H1 (cell line): ENCODE data around the gene DRAM2. TPM values are rescaled to one million over a fixed set of nuclear protein-coding genes. Genes with fewer than 3 reads are reported as not detected.

Source experiments
- CTCF ChIA-PET: fragments of 300-600 bp; sonication (Branson Sonifier 250); formaldehyde crosslinking; loops from one replicate; lab custom pipeline; 2021; ENCODE audit not compliant: partially characterized antibody; lab: Charles Lee
- POLR2A ChIA-PET: fragments of 300-600 bp; sonication (Branson Sonifier 250); formaldehyde crosslinking; loops from one replicate; lab custom pipeline; 2021; ENCODE audit warnings: inconsistent platforms; ENCODE audit not compliant: partially characterized antibody; lab: Charles Lee
- DNase-seq, 2 experiments: peaks; one replicate each; pipeline versions ENCODE4 v3.0.0 to v3.0.0-alpha.2; 2010 to 2022; ENCODE audit warnings: low spot score in 2 of 2, low read depth in 1 of 2, mixed read lengths in 1 of 2
- FAIRE-seq: peaks from 2 replicates; lab custom pipeline; 2011; peaks lifted over from hg19 to GRCh38; lab: Jason Lieb, UNC
- H2AFZ ChIP-seq: 2 replicates; pipeline ENCODE4 v1.8.1; 2012; ENCODE audit warnings: low read length, inconsistent platforms
- H2AK5ac ChIP-seq: 2 replicates; pipeline ENCODE4 v1.6.1; 2013; ENCODE audit warnings: low read depth, low read length
- H2BK120ac ChIP-seq: replicated peaks from 2 replicates; pipeline ENCODE3; 2013; ENCODE audit warnings: low read depth, low read length, inconsistent platforms
- H2BK12ac ChIP-seq: 2 replicates; pipeline ENCODE4 v1.6.1; 2013; ENCODE audit warnings: low read depth, low read length
- H2BK15ac ChIP-seq: 2 replicates; pipeline ENCODE4 v1.6.1; 2013; ENCODE audit warnings: low read length
- H2BK20ac ChIP-seq: 2 replicates; pipeline ENCODE4 v1.6.1; 2013; ENCODE audit warnings: low read length
- H2BK5ac ChIP-seq: 2 replicates; pipeline ENCODE4 v1.6.1; 2013; ENCODE audit warnings: low read depth, low read length
- H3K14ac ChIP-seq: 2 replicates; pipeline ENCODE4 v1.6.1; 2013; ENCODE audit warnings: inconsistent platforms; ENCODE audit not compliant: insufficient read length
- H3K18ac ChIP-seq: 2 replicates; pipeline ENCODE4 v1.6.1; 2013; ENCODE audit warnings: low read length; ENCODE audit errors: extremely low read depth
- H3K23ac ChIP-seq: 2 replicates; pipeline ENCODE4 v1.6.1; 2013; ENCODE audit warnings: inconsistent platforms; ENCODE audit not compliant: insufficient read length
- H3K23me2 ChIP-seq: 2 replicates; pipeline ENCODE4 v1.6.1; 2013; ENCODE audit warnings: low read depth, low read length
- H3K27ac ChIP-seq: 2 replicates; pipeline ENCODE4 v1.6.1; 2011; ENCODE audit warnings: low read depth, low read length, inconsistent platforms
- H3K27me3 ChIP-seq, 4 experiments: replicated peaks in 1 of 4; 1 replicate in 1 of 4; 2 replicates in 3 of 4; pipeline versions ENCODE4 v1.6.1 to v1.8.1; 2011 to 2013; ENCODE audit warnings: low read length in 3 of 4, mild to moderate bottlenecking in 3 of 4, inconsistent platforms in 2 of 4, mixed read lengths in 2 of 4, moderate library complexity in 1 of 4; ENCODE audit not compliant: control insufficient read depth in 3 of 4, insufficient read depth in 3 of 4; ENCODE audit errors: extremely low read depth in 1 of 4
- H3K36me3 ChIP-seq, 4 experiments: 2 replicates each; pipeline versions ENCODE4 v1.6.1 to v1.8.1; 2011 to 2013; ENCODE audit warnings: mild to moderate bottlenecking in 4 of 4, low read length in 3 of 4, moderate library complexity in 2 of 4, control low read depth in 1 of 4, inconsistent platforms in 1 of 4; ENCODE audit not compliant: insufficient read depth in 4 of 4, control insufficient read depth in 2 of 4
- H3K4ac ChIP-seq: replicated peaks from 2 replicates; pipeline ENCODE3; 2013; ENCODE audit warnings: low read length, low read depth, mixed read lengths, inconsistent platforms; ENCODE audit not compliant: insufficient read length
- H3K4me1 ChIP-seq, 4 experiments: replicated peaks in 1 of 4; 1 replicate in 1 of 4; 2 replicates in 3 of 4; pipeline versions ENCODE4 v1.6.1 to v1.8.1; 2011 to 2013; ENCODE audit warnings: low read length in 3 of 4, inconsistent platforms in 2 of 4, mixed read lengths in 1 of 4; ENCODE audit not compliant: insufficient read depth in 4 of 4, control insufficient read depth in 3 of 4
- H3K4me2 ChIP-seq, 2 experiments: 2 replicates each; pipeline versions ENCODE4 v1.6.1 to v1.8.1; 2011 to 2013; ENCODE audit warnings: low read depth in 2 of 2, low read length in 2 of 2, control low read depth in 1 of 2, inconsistent platforms in 1 of 2, mild to moderate bottlenecking in 1 of 2; ENCODE audit not compliant: insufficient read depth in 1 of 2
- H3K4me3 ChIP-seq, 4 experiments: fragments of 200-600, 300-600 bp in 1 of 4; sonication (generic), shearing (Covaris generic), sonication (Bioruptor Twin) in 1 of 4; 2 replicates each; pipeline versions ENCODE4 v1.5.1 to v1.8.1; 2011 to 2016; ENCODE audit warnings: low read length in 4 of 4, low read depth in 3 of 4, control low read depth in 2 of 4, inconsistent platforms in 2 of 4, mild to moderate bottlenecking in 2 of 4, mixed read lengths in 1 of 4, moderate library complexity in 1 of 4; ENCODE audit not compliant: insufficient read depth in 2 of 4; ENCODE audit errors: extremely low read depth in 1 of 4
- H3K56ac ChIP-seq: replicated peaks from 2 replicates; pipeline ENCODE3; 2013; ENCODE audit warnings: low read depth, mild to moderate bottlenecking, mixed read lengths, low read length, inconsistent platforms; ENCODE audit not compliant: insufficient read length
- H3K79me1 ChIP-seq: 2 replicates; pipeline ENCODE4 v1.6.1; 2013; ENCODE audit warnings: low read depth, low read length, control low read depth
- H3K79me2 ChIP-seq, 2 experiments: 2 replicates each; pipeline versions ENCODE4 v1.6.1 to v1.8.1; 2012 to 2013; ENCODE audit warnings: low read length in 2 of 2, mild to moderate bottlenecking in 2 of 2, inconsistent platforms in 1 of 2; ENCODE audit not compliant: insufficient read depth in 2 of 2, control insufficient read depth in 1 of 2
- H3K9ac ChIP-seq, 4 experiments: replicated peaks in 1 of 4; 1 replicate in 1 of 4; 2 replicates in 3 of 4; pipeline versions ENCODE4 v1.6.1 to v1.8.1; 2011 to 2013; ENCODE audit warnings: low read depth in 3 of 4, low read length in 3 of 4, control low read depth in 2 of 4, mild to moderate bottlenecking in 2 of 4, moderate library complexity in 2 of 4, inconsistent platforms in 1 of 4; ENCODE audit errors: extremely low read depth in 1 of 4
- H3K9me3 ChIP-seq, 2 experiments: 2 replicates each; pipeline versions ENCODE4 v1.6.1 to v1.8.1; 2012 to 2013; ENCODE audit warnings: mild to moderate bottlenecking in 2 of 2, moderate library complexity in 2 of 2, control low read depth in 1 of 2, inconsistent platforms in 1 of 2, low read depth in 1 of 2, low read length in 1 of 2, mixed read lengths in 1 of 2; ENCODE audit not compliant: insufficient read depth in 2 of 2
- H4K20me1 ChIP-seq, 2 experiments: replicated peaks in 1 of 2; 2 replicates each; pipeline versions ENCODE3 to v1.8.1; 2011 to 2013; ENCODE audit warnings: inconsistent platforms in 2 of 2, low read length in 2 of 2, mild to moderate bottlenecking in 1 of 2; ENCODE audit not compliant: insufficient read depth in 2 of 2, control insufficient read depth in 1 of 2
- H4K5ac ChIP-seq: 2 replicates; pipeline ENCODE4 v1.6.1; 2013; ENCODE audit warnings: low read length, low read depth, mixed read lengths, inconsistent platforms; ENCODE audit not compliant: insufficient read length
- H4K8ac ChIP-seq: 2 replicates; pipeline ENCODE4 v1.8.0; 2013; ENCODE audit warnings: mild to moderate bottlenecking, moderate library complexity, low read length, inconsistent platforms; ENCODE audit not compliant: insufficient read depth; ENCODE audit errors: extremely low read depth
- H4K91ac ChIP-seq: replicated peaks from 2 replicates; pipeline ENCODE3; 2013; ENCODE audit warnings: low read length, mixed read lengths, inconsistent platforms; ENCODE audit not compliant: insufficient read length
- CEBPB ChIP-seq: IDR thresholded peaks from 2 replicates; pipeline ENCODE4 v1.6.1; 2012; ENCODE audit warnings: low read depth, low read length
- CHD1 ChIP-seq: IDR thresholded peaks from 2 replicates; pipeline ENCODE4 v1.6.1; 2012; ENCODE audit warnings: low read depth, low read length, improper control_type of control experiment
- EGR1 ChIP-seq: IDR thresholded peaks from 2 replicates; pipeline ENCODE4 v1.6.1; 2011; ENCODE audit warnings: low read depth, low read length, borderline replicate concordance
- EP300 ChIP-seq, 2 experiments: IDR thresholded peaks; 1 replicate in 1 of 2; 2 replicates in 1 of 2; pipeline ENCODE4 v1.6.1; 2011 to 2012; ENCODE audit warnings: low read depth in 2 of 2, low read length in 2 of 2, mild to moderate bottlenecking in 2 of 2, borderline replicate concordance in 1 of 2, inconsistent platforms in 1 of 2, moderate library complexity in 1 of 2
- KDM1A ChIP-seq: fragments of 200-600, 300-600 bp; sonication (generic); IDR thresholded peaks from 2 replicates; pipeline ENCODE4 v1.7.1; 2016; ENCODE audit warnings: mild to moderate bottlenecking, low read length, borderline replicate concordance
- MAFK ChIP-seq: IDR thresholded peaks from 2 replicates; pipeline ENCODE4 v1.6.1; 2012; ENCODE audit warnings: low read depth, mild to moderate bottlenecking, improper control_type of control experiment, low read length
- RNF2 ChIP-seq: fragments of 200-900, 300-1000 bp; sonication (generic); IDR thresholded peaks from 2 replicates; pipeline ENCODE4 v1.7.1; 2016; ENCODE audit warnings: borderline replicate concordance, low read depth, mild to moderate bottlenecking, antibody characterized with exemption, low read length; ENCODE audit not compliant: poor library complexity, severe bottlenecking; ENCODE audit errors: missing control alignments
- SP2 ChIP-seq: IDR thresholded peaks from 2 replicates; pipeline ENCODE4 v1.6.1; 2012; ENCODE audit warnings: mild to moderate bottlenecking, low read length, inconsistent platforms
- polyA plus RNA-seq, 7 experiments: library from polyadenylated mRNA; depleted of rRNA in 3 of 7; stranded (reverse) in 5 of 7; unstranded in 2 of 7; fragments of >200 nt in 5 of 7; fragments of 200-250 nt in 2 of 7; gene quantifications; 1 replicate in 5 of 7; 2 replicates in 1 of 7; 4 replicates in 1 of 7; pipeline versions ENCODE4 v1.2.1 to v1.2.3, GENCODE V29; 2011 to 2013; ENCODE audit warnings: missing spikeins in 2 of 7, mixed read lengths in 2 of 7
- total RNA-seq: library from RNA; stranded (reverse); fragmentation: NEBNext Ultra II Directional; extraction: Animal tissue kit (Norgen Biotek cat#: 25700); gene quantifications from 2 replicates; pipeline ENCODE4 v1.2.1, GENCODE V29; 2021
- TF ChIP-seq, protein P1 (sequence below): IDR thresholded peaks from 2 replicates; pipeline ENCODE4 v1.6.1; 2011; ENCODE audit warnings: low read length, improper control_type of control experiment
- TF ChIP-seq, protein P2 (sequence below): IDR thresholded peaks from 2 replicates; pipeline ENCODE4 v1.6.1; 2012; ENCODE audit warnings: low read length, inconsistent platforms
- TF ChIP-seq, protein P3 (sequence below): IDR thresholded peaks from 2 replicates; pipeline ENCODE4 v1.6.1; 2012; ENCODE audit warnings: inconsistent platforms

Gene DRAM2
- total and polyA plus RNA-seq, 2 of the 8 experiments (the other 6 are each of a cell fraction or from before 2014, with no cell fraction given) = 35.2 to 68.2 TPM

DNA sequence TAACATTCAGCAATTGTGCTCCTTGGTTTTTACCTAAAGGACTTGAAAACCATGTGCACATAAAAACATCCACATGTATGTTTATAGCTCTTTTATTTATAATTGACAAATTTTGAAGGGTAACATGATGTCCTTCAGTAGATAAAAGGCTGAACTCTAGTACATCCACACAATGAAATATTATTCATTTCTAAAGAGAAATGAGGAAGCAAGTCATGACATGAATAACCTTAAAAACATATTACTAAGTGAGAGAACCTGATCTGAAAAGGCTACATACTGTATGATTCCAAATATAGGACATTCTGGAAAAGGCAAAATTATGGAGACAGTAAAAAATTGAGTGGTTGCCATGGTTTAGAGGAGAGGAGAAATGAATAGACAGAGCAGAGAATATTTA lies 50.3 kb downstream of the DRAM2 start:
- Histone ChIP-seq H3K36me3 (no peaks in the 10 kb centered on the region), H3K79me1 (no peaks in the 10 kb centered on the region), H3K27me3 (no peaks in the 10 kb centered on the region; a peak in 1 of 7 replicates), H3K27ac (no peak overlapping the region), H3K79me2 (no peaks in the 10 kb centered on the region), H3K23me2 (no peaks in the 10 kb centered on the region), H2BK20ac (no peak overlapping the region), H3K9ac (no peak overlapping the region), H3K4ac (no peak overlapping the region), H2BK15ac (no peak overlapping the region), H2BK12ac (no peak overlapping the region), H3K4me1 (no peaks in the 10 kb centered on the region), H3K56ac (no peak overlapping the region), H4K91ac (no peak overlapping the region), H4K8ac (no peak overlapping the region), H3K23ac (no peak overlapping the region), H3K4me3 (no peak overlapping the region), H3K14ac (no peak overlapping the region), H3K4me2 (no peak overlapping the region), H3K18ac (no peak overlapping the region), H2BK5ac (no peak overlapping the region), H4K20me1 (no peaks in the 10 kb centered on the region), H3K9me3 (peaks cover 13 to 30% of the 10 kb centered on the region in 2 experiments; a peak in 3 of 4 replicates), H2AK5ac (no peak overlapping the region), H4K5ac (no peak overlapping the region), H2AFZ (no peak overlapping the region), H2BK120ac (no peak overlapping the region)
- CTCF ChIA-PET = interaction anchor here (1.1 kb wide), 1 partner anchor 59 kb away, joined by 4 read pairs; no protein-coding TSS in a partner anchor
- FAIRE-seq (no peak), DNase-seq (no peak)
- POLR2A ChIA-PET = no interaction called here
- no peak for TF ChIP-seq EP300 (IDR thresholded peaks at IDR 0.05; ENCODE audit: borderline replicate concordance in 1 of 2, low read depth in 2 of 2, low read length in 2 of 2)
- no peak for TF ChIP-seq SP2
- TF ChIP-seq RNF2 = no peak
- TF ChIP-seq, protein P1, sequence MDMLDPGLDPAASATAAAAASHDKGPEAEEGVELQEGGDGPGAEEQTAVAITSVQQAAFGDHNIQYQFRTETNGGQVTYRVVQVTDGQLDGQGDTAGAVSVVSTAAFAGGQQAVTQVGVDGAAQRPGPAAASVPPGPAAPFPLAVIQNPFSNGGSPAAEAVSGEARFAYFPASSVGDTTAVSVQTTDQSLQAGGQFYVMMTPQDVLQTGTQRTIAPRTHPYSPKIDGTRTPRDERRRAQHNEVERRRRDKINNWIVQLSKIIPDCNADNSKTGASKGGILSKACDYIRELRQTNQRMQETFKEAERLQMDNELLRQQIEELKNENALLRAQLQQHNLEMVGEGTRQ = no peak
- TF ChIP-seq EGR1 = no peak
- TF ChIP-seq, protein P2, sequence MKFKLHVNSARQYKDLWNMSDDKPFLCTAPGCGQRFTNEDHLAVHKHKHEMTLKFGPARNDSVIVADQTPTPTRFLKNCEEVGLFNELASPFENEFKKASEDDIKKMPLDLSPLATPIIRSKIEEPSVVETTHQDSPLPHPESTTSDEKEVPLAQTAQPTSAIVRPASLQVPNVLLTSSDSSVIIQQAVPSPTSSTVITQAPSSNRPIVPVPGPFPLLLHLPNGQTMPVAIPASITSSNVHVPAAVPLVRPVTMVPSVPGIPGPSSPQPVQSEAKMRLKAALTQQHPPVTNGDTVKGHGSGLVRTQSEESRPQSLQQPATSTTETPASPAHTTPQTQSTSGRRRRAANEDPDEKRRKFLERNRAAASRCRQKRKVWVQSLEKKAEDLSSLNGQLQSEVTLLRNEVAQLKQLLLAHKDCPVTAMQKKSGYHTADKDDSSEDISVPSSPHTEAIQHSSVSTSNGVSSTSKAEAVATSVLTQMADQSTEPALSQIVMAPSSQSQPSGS = no peak
- TF ChIP-seq KDM1A = no peak
- no peak for TF ChIP-seq CEBPB
- no peak for TF ChIP-seq MAFK
- no peak for TF ChIP-seq CHD1
- TF ChIP-seq, protein P3, sequence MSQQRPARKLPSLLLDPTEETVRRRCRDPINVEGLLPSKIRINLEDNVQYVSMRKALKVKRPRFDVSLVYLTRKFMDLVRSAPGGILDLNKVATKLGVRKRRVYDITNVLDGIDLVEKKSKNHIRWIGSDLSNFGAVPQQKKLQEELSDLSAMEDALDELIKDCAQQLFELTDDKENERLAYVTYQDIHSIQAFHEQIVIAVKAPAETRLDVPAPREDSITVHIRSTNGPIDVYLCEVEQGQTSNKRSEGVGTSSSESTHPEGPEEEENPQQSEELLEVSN = no peak
